Right atrium auricular region (tissue), 2 donors: ENCODE data around the gene NEK8. TPM values are rescaled to one million over a fixed set of nuclear protein-coding genes. Genes with fewer than 3 reads are reported as not detected.

Source experiments
- DNase-seq: peaks from one replicate; pipeline ENCODE4 v3.0.0-alpha.2; 2019; ENCODE audit warnings: low spot score
- H3K27ac ChIP-seq, 2 donors: fragments of 200-600 bp; sonication (generic); 1 replicate in 1 of 2; 2 replicates in 1 of 2; pipeline ENCODE4 v1.5.1; 2016 to 2019
- H3K27me3 ChIP-seq, 2 donors: fragments of 200-600 bp; sonication (generic); one replicate each; pipeline versions ENCODE4 v1.5.1 to v1.6.0; 2017 to 2019
- H3K36me3 ChIP-seq: fragments of 200-600 bp; sonication (generic); one replicate; pipeline ENCODE4 v1.5.1; 2016
- H3K4me1 ChIP-seq, 2 donors: fragments of 200-600 bp; sonication (generic); one replicate each; pipeline versions ENCODE4 v1.5.1 to v1.6.0; 2017 to 2019
- H3K4me3 ChIP-seq, 2 donors: fragments of 200-600 bp; sonication (generic); 1 replicate in 1 of 2; 2 replicates in 1 of 2; pipeline ENCODE4 v1.5.1; 2017 to 2019; ENCODE audit warnings: mild to moderate bottlenecking in 1 of 2, moderate library complexity in 1 of 2
- H3K9me3 ChIP-seq, 2 donors: fragments of 200-600 bp; sonication (generic); one replicate each; pipeline ENCODE4 v1.5.1; 2019
- total RNA-seq, 2 donors: library from RNA; depleted of rRNA; stranded (reverse); fragments of >200 nt; gene quantifications; one replicate each; pipeline ENCODE4 v1.1.0, GENCODE V29; 2016
- TF ChIP-seq, protein P1 (sequence below), 2 donors: fragments of 200-600 bp; sonication (generic); IDR thresholded peaks; one replicate each; pipeline ENCODE4 v1.5.1; 2019; ENCODE audit warnings: antibody characterized with exemption in 2 of 2

NEK8 gene
- total RNA-seq, 2 donors from 2014 or later: 1.0 to 1.1 TPM

DNA sequence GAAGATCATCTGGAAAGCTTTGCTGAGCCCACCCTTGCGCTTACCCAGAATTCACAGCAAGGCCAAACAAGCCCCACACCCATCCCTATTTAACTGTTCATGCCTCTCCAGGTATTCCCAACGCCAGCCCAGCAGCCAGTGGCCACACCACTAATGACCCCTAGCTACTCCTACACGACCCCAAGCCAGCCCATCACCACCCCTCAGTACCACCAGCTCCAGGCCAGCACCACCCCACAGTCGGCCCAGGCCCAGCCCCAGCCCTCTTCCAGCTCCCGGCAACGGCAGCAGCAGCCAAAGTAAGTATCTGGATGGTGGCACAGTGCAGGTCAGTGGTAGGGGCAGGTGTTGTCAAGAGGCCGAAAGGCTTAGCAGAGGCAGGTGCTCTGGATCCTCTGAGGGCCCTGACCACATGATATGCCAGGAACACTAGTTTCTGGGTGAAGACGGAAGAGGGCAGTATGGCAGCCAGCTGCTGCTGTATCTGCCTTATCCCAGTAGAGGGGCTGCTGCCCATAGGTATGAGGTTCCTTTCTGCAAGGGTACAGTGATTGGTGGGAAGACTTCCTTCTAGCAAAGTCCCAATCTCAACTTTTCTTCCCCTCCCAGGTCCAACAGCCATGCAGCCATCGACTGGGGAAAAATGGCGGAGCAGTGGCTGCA, 27.6 kb upstream of the NEK8 start:
- Histone ChIP-seq H3K9me3 (no peaks in the 10 kb centered on the region), H3K27ac (no peak overlapping the region), H3K27me3 (no peaks in the 10 kb centered on the region), H3K4me3 (no peak overlapping the region), H3K36me3 (peaks cover 75% of the 10 kb centered on the region), H3K4me1 (no peaks in the 10 kb centered on the region)
- TF ChIP-seq, protein P1, sequence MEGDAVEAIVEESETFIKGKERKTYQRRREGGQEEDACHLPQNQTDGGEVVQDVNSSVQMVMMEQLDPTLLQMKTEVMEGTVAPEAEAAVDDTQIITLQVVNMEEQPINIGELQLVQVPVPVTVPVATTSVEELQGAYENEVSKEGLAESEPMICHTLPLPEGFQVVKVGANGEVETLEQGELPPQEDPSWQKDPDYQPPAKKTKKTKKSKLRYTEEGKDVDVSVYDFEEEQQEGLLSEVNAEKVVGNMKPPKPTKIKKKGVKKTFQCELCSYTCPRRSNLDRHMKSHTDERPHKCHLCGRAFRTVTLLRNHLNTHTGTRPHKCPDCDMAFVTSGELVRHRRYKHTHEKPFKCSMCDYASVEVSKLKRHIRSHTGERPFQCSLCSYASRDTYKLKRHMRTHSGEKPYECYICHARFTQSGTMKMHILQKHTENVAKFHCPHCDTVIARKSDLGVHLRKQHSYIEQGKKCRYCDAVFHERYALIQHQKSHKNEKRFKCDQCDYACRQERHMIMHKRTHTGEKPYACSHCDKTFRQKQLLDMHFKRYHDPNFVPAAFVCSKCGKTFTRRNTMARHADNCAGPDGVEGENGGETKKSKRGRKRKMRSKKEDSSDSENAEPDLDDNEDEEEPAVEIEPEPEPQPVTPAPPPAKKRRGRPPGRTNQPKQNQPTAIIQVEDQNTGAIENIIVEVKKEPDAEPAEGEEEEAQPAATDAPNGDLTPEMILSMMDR (IDR thresholded peaks at IDR 0.05): no peak
- DNase-seq: no peak

DNA sequence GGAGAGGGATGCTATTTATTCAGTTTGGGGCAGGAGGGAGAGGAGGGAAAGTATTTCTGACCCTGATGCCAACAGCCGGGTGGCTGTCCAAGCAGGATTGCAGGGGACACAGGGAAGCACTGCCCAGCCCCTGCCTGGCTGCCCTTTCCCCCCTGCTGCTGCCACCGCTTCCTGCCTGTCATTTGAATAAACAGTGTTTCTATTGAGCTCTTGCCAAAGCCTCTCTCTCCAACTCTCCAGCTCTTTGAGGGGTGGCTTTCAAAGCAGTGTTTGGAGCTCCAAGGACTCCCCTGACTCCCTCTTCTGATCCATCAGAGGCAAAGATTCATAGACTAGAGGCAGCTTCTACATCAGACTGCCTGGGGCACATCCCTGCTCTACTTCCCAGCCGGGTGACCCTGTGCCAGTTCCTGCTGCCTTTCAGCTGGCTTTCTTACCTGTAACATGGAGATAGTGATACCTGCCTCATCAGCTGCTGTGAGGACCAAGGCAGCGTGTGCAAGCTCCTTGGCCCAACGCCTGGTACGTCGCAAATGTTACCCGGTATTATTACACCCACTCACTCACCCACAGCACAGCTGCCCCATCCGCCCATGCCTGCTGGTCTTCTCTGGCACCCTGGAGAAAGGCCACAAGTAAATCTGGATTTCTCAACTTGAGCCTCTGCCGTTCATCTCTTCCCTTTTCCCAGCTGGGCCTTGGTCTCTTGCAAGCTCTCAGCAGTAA, 26.4 kb upstream of the NEK8 start:
- Histone ChIP-seq H3K27ac (no peak overlapping the region), H3K36me3 (peaks cover 64% of the 10 kb centered on the region), H3K9me3 (no peaks in the 10 kb centered on the region), H3K4me3 (no peak overlapping the region), H3K27me3 (no peaks in the 10 kb centered on the region), H3K4me1 (no peaks in the 10 kb centered on the region)
- no peak for DNase-seq
- TF ChIP-seq, protein P1 (IDR thresholded peaks at IDR 0.05): no peak

DNA sequence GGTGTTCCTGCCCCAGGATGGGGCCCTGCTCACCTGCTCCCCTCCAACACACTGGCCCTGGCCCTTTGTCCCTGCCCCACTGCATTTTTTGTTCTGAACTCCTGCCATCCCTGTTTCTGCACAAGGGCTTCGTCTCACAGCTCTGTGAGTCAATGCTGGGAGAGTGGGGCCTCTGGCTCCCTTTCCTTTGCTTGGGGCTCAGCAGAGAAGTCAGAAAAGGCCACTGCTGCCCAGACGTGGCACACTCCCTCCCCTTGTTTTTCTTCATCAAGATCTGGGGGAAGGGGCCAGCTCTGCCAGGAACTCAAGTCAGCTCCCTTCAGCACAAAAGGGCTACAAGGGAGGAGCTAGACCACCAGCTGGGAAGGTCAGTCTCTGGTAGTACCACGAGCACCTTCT, 25.8 kb upstream of the NEK8 start:
- no peaks in the 10 kb centered on the region for H3K27me3 ChIP-seq
- H3K36me3 ChIP-seq: peaks cover 58% of the 10 kb centered on the region
- no peak overlapping the region for H3K27ac ChIP-seq
- H3K9me3 ChIP-seq: no peaks in the 10 kb centered on the region
- TF ChIP-seq, protein P1 (IDR thresholded peaks at IDR 0.05): no peak
- no peak for DNase-seq
- H3K4me1 ChIP-seq: no peaks in the 10 kb centered on the region
- H3K4me3 ChIP-seq: no peak overlapping the region

DNA sequence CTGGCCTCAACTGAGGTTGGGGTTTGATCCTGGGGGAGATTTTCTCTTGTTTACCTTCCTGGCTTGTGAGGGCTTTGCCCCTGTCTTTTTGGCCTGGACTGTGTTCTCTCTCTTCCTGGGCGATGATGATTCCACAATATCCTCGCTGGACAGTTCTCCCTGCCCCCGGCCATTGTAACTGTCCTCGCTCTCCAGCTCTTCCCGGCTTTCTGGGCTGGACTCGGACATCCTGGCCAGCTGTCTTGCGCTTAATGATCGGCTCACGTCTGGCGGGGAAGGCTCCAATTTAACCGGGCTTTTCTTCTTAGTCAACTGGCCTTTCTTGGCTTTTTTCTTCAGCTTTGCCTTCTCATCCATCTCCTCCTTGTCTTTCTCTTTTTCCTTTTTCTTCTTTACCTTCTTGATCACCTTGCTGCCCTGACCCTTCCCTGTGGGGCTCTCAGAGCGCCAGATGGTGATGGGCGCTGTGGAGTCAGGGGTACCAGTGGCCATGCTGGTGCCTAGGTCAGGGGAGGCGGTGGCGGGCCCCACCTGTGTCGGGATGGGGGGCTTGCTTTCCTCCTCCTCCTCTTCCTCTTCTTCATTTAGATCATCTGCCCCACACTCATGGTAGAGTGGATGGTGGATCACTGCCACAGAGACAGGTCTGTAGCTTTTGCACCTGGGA, 24.9 kb upstream of the NEK8 start:
- TF ChIP-seq, protein P1 (IDR thresholded peaks at IDR 0.05): no peak
- no peak overlapping the region for H3K27ac ChIP-seq
- DNase-seq: no peak
- no peaks in the 10 kb centered on the region for H3K4me1 ChIP-seq
- H3K27me3 ChIP-seq: no peaks in the 10 kb centered on the region
- no peak overlapping the region for H3K4me3 ChIP-seq
- H3K9me3 ChIP-seq: no peaks in the 10 kb centered on the region
- H3K36me3 ChIP-seq: peaks cover 49% of the 10 kb centered on the region

DNA sequence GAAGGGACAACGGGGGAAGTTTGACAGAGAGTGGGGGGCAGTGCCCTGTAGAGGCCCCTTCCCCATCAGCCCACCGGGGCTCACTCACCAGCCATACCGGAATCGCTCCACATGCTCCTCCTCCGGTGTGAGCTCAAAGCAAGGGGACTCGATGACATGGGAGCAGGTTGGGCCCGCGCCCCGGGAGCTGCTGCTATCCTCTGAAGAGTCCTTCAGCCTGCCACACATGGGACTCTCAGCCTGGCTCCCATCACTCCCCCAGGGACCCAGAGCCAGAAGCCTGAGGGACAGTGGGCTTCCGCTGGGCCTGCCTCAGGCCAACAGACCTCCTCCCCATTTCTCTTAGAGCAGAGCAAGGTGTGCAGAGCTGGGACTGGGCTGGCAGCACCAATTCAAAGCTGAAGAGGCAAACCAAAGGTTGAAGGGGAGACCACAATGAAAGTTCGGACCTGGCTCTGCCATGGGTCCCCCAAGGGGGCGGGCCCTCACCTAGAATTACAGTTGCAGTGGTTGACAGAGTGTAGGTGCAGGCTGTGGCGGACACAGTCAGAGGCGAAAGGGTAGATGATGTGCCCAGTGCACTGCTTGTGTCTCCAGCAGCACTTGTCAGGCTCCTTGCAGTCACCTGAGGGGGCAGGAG, 24.2 kb upstream of the NEK8 start:
- TF ChIP-seq, protein P1 (IDR thresholded peaks at IDR 0.05): no peak
- H3K36me3 ChIP-seq: peaks cover 42% of the 10 kb centered on the region
- H3K27ac ChIP-seq: no peak overlapping the region
- DNase-seq: no peak
- H3K9me3 ChIP-seq: no peaks in the 10 kb centered on the region
- no peak overlapping the region for H3K4me3 ChIP-seq
- H3K27me3 ChIP-seq: no peaks in the 10 kb centered on the region
- H3K4me1 ChIP-seq: no peaks in the 10 kb centered on the region
